Putamen (tissue), 1 donor: ENCODE measurements around the gene KIF5C.

Experiments
- DNase-seq: peaks from one replicate; pipeline ENCODE4 v3.0.0-alpha.2; 2016; ENCODE audit warnings: low spot score

The KIF5C gene

GRCh38 chr2:149015926-149016563 is 141.0 kb downstream of the KIF5C start:
- DNase-seq = no peak

GRCh38 chr2:149017116-149017985 is 142.3 kb downstream of the KIF5C start:
- DNase-seq = peak; percentile 69

- no peak for DNase-seq
Measured at GRCh38 chr2:149018981-149019380, 144.0 kb downstream of the KIF5C start.

- DNase-seq = no peak
Measured at GRCh38 chr2:149019768-149020167, 144.7 kb downstream of the KIF5C start.

- no peak for DNase-seq
Measured at GRCh38 chr2:149020432-149020851, 145.4 kb downstream of the KIF5C start.

GRCh38 chr2:149021271-149021719 is 146.3 kb downstream of the KIF5C start:
- no peak for DNase-seq

- DNase-seq = no peak
Measured at GRCh38 chr2:149021761-149022160, 146.7 kb downstream of the KIF5C start.

GRCh38 chr2:149023091-149023490 is 148.1 kb downstream of the KIF5C start:
- no peak for DNase-seq

- no peak for DNase-seq
Measured at GRCh38 chr2:149027590-149028250, 152.7 kb downstream of the KIF5C start.

- DNase-seq = no peak
Measured at GRCh38 chr2:149028377-149028776, 153.3 kb downstream of the KIF5C start.

GRCh38 chr2:149028891-149029290 is 153.9 kb downstream of the KIF5C start:
- no peak for DNase-seq

GRCh38 chr2:149029307-149029965 is 154.4 kb downstream of the KIF5C start:
- no peak for DNase-seq

GRCh38 chr2:149031396-149031795 is 156.4 kb downstream of the KIF5C start:
- no peak for DNase-seq

GRCh38 chr2:149033716-149034115 is 158.7 kb downstream of the KIF5C start:
- no peak for DNase-seq

GRCh38 chr2:149034406-149034805 is 159.4 kb downstream of the KIF5C start:
- no peak for DNase-seq

- no peak for DNase-seq
Measured at GRCh38 chr2:149036507-149037293, 161.7 kb downstream of the KIF5C start.

- DNase-seq = no peak
Measured at GRCh38 chr2:149037851-149038250, 162.8 kb downstream of the KIF5C start.

- no peak for DNase-seq
Measured at GRCh38 chr2:149038442-149039212, 163.6 kb downstream of the KIF5C start, which contains the start of gene LYPD6B. Gene LYPD6B (plus strand): TSS chr2:149038699. CDS start chr2:149130949, 92,250 bp downstream.

GRCh38 chr2:149039213-149039724 is 164.2 kb downstream of the KIF5C start:
- no peak for DNase-seq

GRCh38 chr2:149040451-149040850 is 165.4 kb downstream of the KIF5C start:
- no peak for DNase-seq
